ENCODE data around the gene TC2N. TPM values are rescaled to one million over a fixed set of nuclear protein-coding genes. Genes with fewer than 3 reads are reported as not detected.

The TC2N gene
- total RNA-seq, 6 experiments from 2014 or later = 0.10 to 0.71 (median 0.33) TPM

- DNase-seq = no peak
- no peaks in the 10 kb centered on the region for H3K36me3 Mint-ChIP-seq (ENCODE audit: low read depth)
- no peak overlapping the region for H3K4me3 Mint-ChIP-seq
Measured at GRCh38 chr14:91753501-91754128, 113.7 kb downstream of the TC2N start.

GRCh38 chr14:91752961-91753360 is 114.4 kb downstream of the TC2N start:
- Mint-ChIP-seq H3K27ac (no peak overlapping the region), H3K9me3 (no peaks in the 10 kb centered on the region), H3K4me3 (no peak overlapping the region), H3K4me1 (ENCODE audit: low read depth) (no peaks in the 10 kb centered on the region), H3K36me3 (ENCODE audit: low read depth) (no peaks in the 10 kb centered on the region), H3K27me3 (ENCODE audit: insufficient read depth) (peaks cover 1% of the 10 kb centered on the region; the same call in 1 of the 2 replicates)
- no peak for DNase-seq
- TF ChIP-seq CTCF (IDR thresholded peaks at IDR 0.05) = no peak

More at GRCh38 chr14:91753501-91754128, 113.7 kb downstream of the TC2N start:
- no peak for TF ChIP-seq CTCF (IDR thresholded peaks at IDR 0.05)
- Mint-ChIP-seq H3K27ac (no peak overlapping the region), H3K9me3 (no peaks in the 10 kb centered on the region), H3K4me1 (ENCODE audit: low read depth) (no peaks in the 10 kb centered on the region), H3K27me3 (ENCODE audit: insufficient read depth) (peaks cover 1% of the 10 kb centered on the region; the same call in 1 of the 2 replicates)

GRCh38 chr14:91751719-91752118 is 115.6 kb downstream of the TC2N start:
- Mint-ChIP-seq H3K36me3 (ENCODE audit: low read depth) (no peaks in the 10 kb centered on the region), H3K4me1 (ENCODE audit: low read depth) (no peaks in the 10 kb centered on the region), H3K27ac (no peak overlapping the region), H3K9me3 (no peaks in the 10 kb centered on the region), H3K27me3 (ENCODE audit: insufficient read depth) (peaks cover 1% of the 10 kb centered on the region; the same call in 1 of the 2 replicates), H3K4me3 (no peak overlapping the region)
- no peak for TF ChIP-seq CTCF (IDR thresholded peaks at IDR 0.05)
- no peak for DNase-seq

GRCh38 chr14:91750634-91751198 is 116.6 kb downstream of the TC2N start:
- peaks cover 1% of the 10 kb centered on the region; the same call in 1 of the 2 replicates for H3K27me3 Mint-ChIP-seq (ENCODE audit: insufficient read depth)
- DNase-seq = no peak
- H3K4me1 Mint-ChIP-seq (ENCODE audit: low read depth) = no peaks in the 10 kb centered on the region
- H3K4me3 Mint-ChIP-seq = no peak overlapping the region
- no peaks in the 10 kb centered on the region for H3K36me3 Mint-ChIP-seq (ENCODE audit: low read depth)
- H3K9me3 Mint-ChIP-seq = no peaks in the 10 kb centered on the region
- H3K27ac Mint-ChIP-seq = no peak overlapping the region
- no peak for TF ChIP-seq CTCF (IDR thresholded peaks at IDR 0.05)

- Mint-ChIP-seq H3K4me1 (ENCODE audit: low read depth) (no peaks in the 10 kb centered on the region), H3K9me3 (no peaks in the 10 kb centered on the region), H3K36me3 (ENCODE audit: low read depth) (no peaks in the 10 kb centered on the region), H3K27me3 (ENCODE audit: insufficient read depth) (peaks cover 1% of the 10 kb centered on the region; the same call in 1 of the 2 replicates), H3K27ac (no peak overlapping the region), H3K4me3 (no peak overlapping the region)
- no peak for DNase-seq
- no peak for TF ChIP-seq CTCF (IDR thresholded peaks at IDR 0.05)
Measured at GRCh38 chr14:91749868-91750267, 117.5 kb downstream of the TC2N start.

Data from HFFc6 (cell line).